ENCODE data around the gene IP6K3.

GRCh38 chr6:33693186-33694105, 53.3 kb downstream of the IP6K3 start:
- TF ChIP-seq, protein P1, sequence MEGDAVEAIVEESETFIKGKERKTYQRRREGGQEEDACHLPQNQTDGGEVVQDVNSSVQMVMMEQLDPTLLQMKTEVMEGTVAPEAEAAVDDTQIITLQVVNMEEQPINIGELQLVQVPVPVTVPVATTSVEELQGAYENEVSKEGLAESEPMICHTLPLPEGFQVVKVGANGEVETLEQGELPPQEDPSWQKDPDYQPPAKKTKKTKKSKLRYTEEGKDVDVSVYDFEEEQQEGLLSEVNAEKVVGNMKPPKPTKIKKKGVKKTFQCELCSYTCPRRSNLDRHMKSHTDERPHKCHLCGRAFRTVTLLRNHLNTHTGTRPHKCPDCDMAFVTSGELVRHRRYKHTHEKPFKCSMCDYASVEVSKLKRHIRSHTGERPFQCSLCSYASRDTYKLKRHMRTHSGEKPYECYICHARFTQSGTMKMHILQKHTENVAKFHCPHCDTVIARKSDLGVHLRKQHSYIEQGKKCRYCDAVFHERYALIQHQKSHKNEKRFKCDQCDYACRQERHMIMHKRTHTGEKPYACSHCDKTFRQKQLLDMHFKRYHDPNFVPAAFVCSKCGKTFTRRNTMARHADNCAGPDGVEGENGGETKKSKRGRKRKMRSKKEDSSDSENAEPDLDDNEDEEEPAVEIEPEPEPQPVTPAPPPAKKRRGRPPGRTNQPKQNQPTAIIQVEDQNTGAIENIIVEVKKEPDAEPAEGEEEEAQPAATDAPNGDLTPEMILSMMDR (IDR thresholded peaks at IDR 0.05): no peak
- TF ChIP-seq REST (IDR thresholded peaks at IDR 0.05; ENCODE audit: insufficient read depth in 1 of 2, low read depth in 2 of 2, low read length in 1 of 2) (no peak), POLR2AphosphoS5 (IDR thresholded peaks at IDR 0.05; ENCODE audit: low read depth, low read length) (no peak), SIN3A (IDR thresholded peaks at IDR 0.05; ENCODE audit: borderline replicate concordance, insufficient read depth, low read depth, low read length) (no peak)

All from Panc1 (cell line).